ENCODE results near the gene LGALS9.
"Not testable (repeated sequence)": the region's sequence is repeated elsewhere in the genome, so short reads cannot be mapped to it uniquely, and the experiment has no call there.

LGALS9 gene

GRCh38 chr17:27631897-27632725, 1.1 kb downstream of the LGALS9 start:
- DNase-seq = no peak

GRCh38 chr17:27632766-27633165, 1.8 kb downstream of the LGALS9 start:
- DNase-seq = not testable (repeated sequence)

GRCh38 chr17:27633312-27634025, 2.5 kb downstream of the LGALS9 start:
- no peak for DNase-seq

- DNase-seq = no peak
Measured at GRCh38 chr17:27634026-27634335, 3.0 kb downstream of the LGALS9 start.

- no peak for DNase-seq
Measured at GRCh38 chr17:27634776-27635175, 3.8 kb downstream of the LGALS9 start.

GRCh38 chr17:27635275-27635823, 4.4 kb downstream of the LGALS9 start:
- DNase-seq = no peak

- not testable (repeated sequence) for DNase-seq
Measured at GRCh38 chr17:27636005-27636520, 5.1 kb downstream of the LGALS9 start.

GRCh38 chr17:27637818-27638217, 6.8 kb downstream of the LGALS9 start:
- DNase-seq = not testable (repeated sequence)

GRCh38 chr17:27638415-27638914, 7.5 kb downstream of the LGALS9 start:
- not testable (repeated sequence) for DNase-seq

GRCh38 chr17:27640790-27641189, 9.8 kb downstream of the LGALS9 start:
- no peak for DNase-seq

- no peak for DNase-seq
Measured at GRCh38 chr17:27644586-27644985, 13.6 kb downstream of the LGALS9 start.

- DNase-seq = not testable (repeated sequence)
Measured at GRCh38 chr17:27645621-27646020, 14.6 kb downstream of the LGALS9 start.

GRCh38 chr17:27646232-27646631, 15.2 kb downstream of the LGALS9 start:
- DNase-seq = no peak

GRCh38 chr17:27647765-27648164, 16.8 kb downstream of the LGALS9 start:
- DNase-seq = no peak

- DNase-seq = not testable (repeated sequence)
Measured at GRCh38 chr17:27649111-27649571, 18.2 kb downstream of the LGALS9 start.

- no peak for DNase-seq
Measured at GRCh38 chr17:27649929-27650328, 18.9 kb downstream of the LGALS9 start.

- DNase-seq = no peak
Measured at GRCh38 chr17:27650836-27651235, 19.8 kb downstream of the LGALS9 start.

- DNase-seq = peak; percentile 70
Measured at GRCh38 chr17:27651411-27652345, 20.7 kb downstream of the LGALS9 start.

- DNase-seq = not testable (repeated sequence)
Measured at GRCh38 chr17:27653449-27653971, 22.5 kb downstream of the LGALS9 start.

GRCh38 chr17:27654136-27654535, 23.1 kb downstream of the LGALS9 start:
- DNase-seq = no peak

- DNase-seq = peak; percentile 64
Measured at GRCh38 chr17:27654654-27655524, 23.9 kb downstream of the LGALS9 start.

Measured in CD4-positive, alpha-beta T cell treated with Interleukin-21 for 1 hour (primary cell).